GM21825 (cell line): Measurements from ENCODE around the gene MCC.

Experiments
- ATAC-seq: cut with Tn5 transposase; IDR thresholded peaks from one replicate; pipeline ENCODE4 v1.9.1; 2021; ENCODE audit warnings: mild to moderate bottlenecking, moderate library complexity; ENCODE audit not compliant: unreplicated experiment

Gene MCC

GRCh38 chr5:113020461-113021273 is 467.6 kb downstream of the MCC start:
- no peak for ATAC-seq

- no peak for ATAC-seq
Measured at GRCh38 chr5:113017881-113018635, 470.2 kb downstream of the MCC start.

- ATAC-seq: no peak
Measured at GRCh38 chr5:113005454-113005853, 482.8 kb downstream of the MCC start.

DNA sequence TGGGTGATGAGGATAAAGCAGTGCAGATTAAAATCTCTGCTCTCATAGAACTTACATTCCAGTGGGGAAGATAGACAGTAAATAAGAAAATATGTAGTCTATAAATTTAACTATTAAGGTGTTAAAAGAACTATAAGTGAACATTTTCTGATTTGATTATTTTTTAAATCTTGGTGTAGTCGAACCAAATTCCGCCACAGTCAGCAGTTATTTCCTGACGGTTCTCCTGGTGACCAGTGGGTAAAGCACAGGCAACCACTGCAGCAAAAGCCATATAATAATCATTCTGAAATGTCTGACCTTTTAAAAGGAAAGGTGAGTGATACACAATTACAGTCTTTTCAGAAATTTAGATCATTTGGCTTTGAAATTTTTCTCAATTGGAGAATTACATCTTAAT is 484.5 kb downstream of the MCC start:
- no peak for ATAC-seq

DNA sequence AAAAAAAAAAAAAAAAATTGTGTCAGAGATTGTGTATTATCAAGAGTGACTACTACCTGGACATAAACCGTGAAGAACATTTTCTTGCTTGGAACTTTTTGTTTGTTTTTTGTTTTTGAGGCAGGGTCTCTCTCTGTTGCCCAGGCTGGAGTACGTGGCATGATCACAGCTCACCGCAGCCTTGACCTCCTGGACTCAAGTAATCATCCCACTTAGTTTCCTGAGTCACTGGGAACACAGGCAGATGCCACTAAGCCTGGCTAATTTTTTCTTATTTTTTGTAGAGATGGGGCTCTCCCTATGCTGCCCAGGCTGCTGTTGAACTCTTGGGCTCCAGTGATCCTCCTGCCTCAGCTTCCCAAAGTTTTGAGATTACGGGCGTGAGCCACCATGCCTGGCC is 485.8 kb downstream of the MCC start:
- ATAC-seq: no peak

GRCh38 chr5:113000466-113000865 is 487.8 kb downstream of the MCC start:
- no peak for ATAC-seq

GRCh38 chr5:112998296-112998695 is 490.0 kb downstream of the MCC start:
- no peak for ATAC-seq

- ATAC-seq: no peak
Measured at GRCh38 chr5:112996830-112997374, 491.4 kb downstream of the MCC start.

DNA sequence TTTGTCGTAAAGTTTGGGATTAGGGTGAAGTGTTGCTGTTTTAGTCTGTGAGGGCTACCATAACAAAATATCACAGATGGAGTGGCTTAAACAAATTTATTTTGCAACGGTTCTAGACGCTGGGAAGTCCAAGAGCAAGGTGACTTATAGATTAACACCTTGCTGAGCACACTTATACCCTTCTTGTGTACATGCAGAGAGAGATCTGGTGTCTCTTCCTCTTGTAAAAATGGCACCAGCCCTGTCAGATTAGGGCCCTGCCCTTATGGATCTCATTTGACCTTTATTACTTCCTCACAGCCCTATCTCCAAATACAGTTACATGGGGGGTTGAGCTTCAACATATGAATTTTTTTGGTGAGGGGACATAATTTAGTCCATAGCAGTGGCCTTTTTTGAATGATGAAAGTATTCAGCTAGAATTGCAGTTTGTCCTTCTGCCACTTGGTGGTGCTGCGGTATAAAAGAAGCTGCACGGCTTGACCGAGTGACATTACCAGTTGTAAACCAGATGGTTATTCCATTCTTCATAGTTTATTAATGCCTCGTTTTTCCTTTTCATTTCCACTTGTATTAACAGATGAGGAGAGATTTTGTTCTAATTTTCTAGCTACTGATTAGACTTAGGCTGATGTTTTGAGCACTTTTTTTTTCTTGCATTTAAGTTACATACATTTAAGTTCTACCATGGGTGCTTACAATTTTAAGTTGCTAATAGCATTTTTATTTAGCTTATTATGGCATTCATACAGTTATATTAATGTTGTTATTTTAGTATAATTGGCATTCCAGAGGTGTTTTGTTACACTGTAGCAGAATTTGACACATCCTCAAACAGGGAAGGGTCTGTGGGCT is 492.3 kb downstream of the MCC start:
- peak; percentile 82 for ATAC-seq

- ATAC-seq: no peak
Measured at GRCh38 chr5:112986224-112986623, 502.0 kb downstream of the MCC start.

DNA sequence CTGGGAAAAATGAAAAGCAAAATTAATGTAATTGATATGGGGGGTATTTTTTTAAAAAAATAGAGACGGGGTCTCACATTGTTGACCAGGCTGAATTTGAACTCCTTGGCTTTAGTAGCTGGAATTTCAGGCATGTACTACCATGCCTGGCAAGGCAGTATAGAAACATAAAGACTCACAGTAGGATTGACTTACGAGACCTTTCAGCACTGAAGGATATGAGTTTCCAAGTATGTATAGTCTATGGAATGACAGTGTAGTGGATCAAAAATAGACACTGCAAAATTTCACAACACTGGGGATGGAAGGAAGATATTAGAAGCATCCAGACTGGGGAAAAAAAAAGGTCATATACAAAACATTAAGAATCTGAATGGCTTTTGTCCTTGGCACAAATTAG is 504.9 kb downstream of the MCC start:
- ATAC-seq: no peak

DNA sequence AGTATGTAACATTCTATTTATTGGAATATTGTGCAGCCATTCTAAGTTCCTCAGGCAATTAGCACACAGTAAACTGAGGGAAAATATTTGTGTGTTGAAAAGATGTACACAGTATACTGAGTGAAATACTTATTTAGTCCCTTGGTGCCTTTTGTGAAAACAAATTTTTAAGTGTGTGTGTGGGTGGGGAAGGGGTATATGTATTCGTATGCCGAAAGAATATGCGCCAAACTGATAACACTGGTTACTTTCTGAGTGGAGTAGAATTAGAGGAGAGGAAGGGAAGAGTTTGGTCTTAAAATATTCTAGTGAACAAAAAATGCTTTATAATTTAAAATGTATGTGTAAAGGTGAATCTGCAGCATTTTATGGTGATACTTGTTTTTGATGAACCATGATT is 508.5 kb downstream of the MCC start:
- ATAC-seq: no peak

GRCh38 chr5:112978836-112979235 is 509.4 kb downstream of the MCC start:
- no peak for ATAC-seq

DNA sequence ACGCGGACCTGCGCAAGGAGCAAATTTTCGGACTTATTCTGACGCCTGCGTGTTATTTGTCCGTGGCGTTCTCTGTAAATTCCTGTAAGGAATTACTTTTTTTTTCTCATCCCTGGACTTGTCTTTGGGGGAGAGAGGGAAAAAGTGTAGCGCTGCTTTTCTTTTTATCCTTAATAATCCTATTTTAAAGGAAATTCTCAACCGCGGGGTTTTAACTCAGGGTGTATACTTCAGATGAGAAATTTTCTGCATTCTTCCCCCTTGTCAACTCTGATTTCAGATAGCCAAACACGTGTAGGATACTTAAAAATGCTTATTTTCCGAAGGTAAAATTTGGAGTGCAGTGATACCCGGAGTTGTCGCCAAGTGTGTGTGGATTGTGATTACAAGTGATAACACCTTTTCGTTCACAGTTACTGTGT is 510.8 kb downstream of the MCC start:
- ATAC-seq: no peak

- ATAC-seq: peak; percentile 97
Measured at GRCh38 chr5:112976432-112977309, 511.6 kb downstream of the MCC start, which contains the start of gene DCP2. DCP2 (plus strand) TSS chr5:112976798; CDS start chr5:112976934, 136 bp downstream.

DNA sequence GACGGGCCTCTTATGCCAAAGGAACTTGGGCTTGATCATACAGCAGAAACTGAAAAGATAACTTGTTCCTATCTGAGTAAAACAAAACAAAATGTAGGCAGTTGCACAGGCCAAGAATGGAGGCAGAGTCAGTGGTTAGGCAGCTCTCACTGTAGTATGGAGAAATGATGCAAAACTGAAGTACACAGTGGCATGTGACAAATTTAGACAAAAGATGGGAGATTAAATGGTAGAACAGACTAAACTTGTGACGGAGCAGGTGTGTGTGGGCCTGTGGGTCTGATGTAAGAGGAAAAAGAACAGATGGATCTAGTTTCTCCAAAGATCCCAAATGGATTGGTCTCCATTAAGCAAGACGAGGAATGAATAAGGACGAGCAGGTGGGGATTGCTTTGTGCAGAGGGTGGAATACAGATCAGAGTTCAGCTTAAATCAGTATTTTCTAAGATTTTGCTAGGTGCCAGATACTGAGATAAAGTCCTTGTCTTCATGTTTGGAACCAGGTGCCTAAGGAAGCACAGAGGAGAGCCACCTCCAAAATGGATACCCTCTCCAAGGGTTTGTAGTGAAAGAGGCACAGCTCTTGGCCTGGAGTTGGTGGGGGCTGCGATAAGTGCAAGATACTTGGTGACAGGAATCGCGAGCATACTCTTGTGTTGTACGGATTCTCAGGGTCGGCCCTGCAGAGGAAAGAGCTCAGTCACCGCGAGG is 512.4 kb downstream of the MCC start:
- peak; percentile 14 for ATAC-seq

- no peak for ATAC-seq
Measured at GRCh38 chr5:112974901-112975300, 513.4 kb downstream of the MCC start.

DNA sequence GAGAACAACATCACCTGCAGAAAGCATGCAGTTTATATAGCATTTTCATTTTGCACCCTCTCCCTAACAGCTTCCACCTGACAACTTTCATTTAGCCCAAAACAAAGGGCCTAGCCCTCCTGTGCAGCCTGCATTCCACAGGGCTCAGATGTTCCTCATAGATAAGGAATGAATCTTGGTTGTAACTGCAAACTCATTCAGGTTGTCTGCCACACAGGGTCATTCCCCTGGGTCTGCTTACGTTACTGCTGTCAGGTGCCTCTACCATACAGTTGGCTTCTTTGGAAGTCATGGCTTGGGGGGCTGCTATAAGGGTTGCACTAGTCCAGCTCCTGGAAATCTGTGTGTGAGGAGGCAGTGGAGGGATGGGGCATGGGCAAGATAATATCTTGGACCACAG is 514.3 kb downstream of the MCC start:
- ATAC-seq: no peak

DNA sequence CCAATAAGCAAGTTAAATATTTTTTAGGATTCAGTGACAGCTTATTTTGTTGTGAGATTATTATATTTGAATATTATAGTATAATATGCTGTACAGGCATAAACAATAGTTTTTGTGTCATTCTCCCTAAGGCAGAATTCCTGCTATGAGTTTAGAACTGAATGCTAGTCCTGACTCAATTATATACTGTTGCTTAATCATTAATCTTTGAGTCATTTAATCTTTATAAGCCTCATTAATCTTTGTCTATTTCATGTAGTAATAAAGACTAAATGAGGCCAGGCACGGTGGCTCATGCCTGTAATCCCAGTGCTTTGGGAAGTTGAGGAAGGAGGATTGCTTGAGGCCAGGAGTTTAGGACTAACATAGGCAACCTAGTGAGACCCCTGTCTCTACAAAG is 515.2 kb downstream of the MCC start:
- no peak for ATAC-seq
